ENCODE data around the gene HEATR5A. TPM values are rescaled to one million over a fixed set of nuclear protein-coding genes. Genes with fewer than 3 reads are reported as not detected.

The HEATR5A gene
- total RNA-seq, 1 donor from 2014 or later = 11.5 TPM

DNA sequence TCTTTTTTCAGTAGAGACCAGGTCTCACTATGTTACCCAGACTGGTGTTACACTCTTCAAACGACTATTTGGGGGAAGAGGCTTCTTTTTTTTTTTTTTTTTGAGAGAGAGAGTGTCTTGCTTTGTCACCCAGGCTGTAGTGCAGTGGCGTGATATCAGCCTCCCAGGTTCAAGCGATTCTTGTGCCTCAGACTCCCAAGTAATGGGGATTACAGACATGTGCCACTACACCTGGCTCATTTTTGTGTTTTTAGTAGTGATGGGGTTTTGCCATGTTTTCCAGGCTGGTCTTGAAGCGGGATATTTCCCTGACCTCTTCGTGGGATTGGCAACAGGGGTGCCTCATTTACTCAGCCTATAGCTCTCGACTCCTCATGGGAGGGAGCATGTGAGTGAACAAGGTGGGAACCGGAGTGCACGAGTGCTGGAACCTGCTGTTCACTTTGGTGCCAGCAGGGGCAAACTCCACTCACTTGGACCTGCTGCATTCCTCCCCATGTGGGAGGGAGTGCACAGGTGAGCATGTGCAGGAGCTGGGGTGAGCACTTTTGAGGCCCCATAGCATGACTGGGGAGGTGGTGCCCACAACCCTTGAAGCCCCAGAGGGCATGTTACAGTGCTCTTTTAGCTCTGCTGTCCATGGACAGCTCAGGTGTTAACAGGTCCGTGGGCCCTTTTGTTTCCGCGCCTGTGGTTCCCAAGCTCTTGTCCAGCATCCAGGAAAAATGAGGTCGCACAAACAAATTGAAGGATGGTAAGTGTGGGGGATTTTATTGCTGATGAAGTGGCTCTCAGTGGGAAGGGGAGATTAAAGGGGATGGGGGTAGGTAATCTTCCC, 133.7 kb downstream of the HEATR5A start:
- no peak overlapping the region for H3K4me3 ChIP-seq (ENCODE audit: low read depth, low read length)
- TF ChIP-seq, protein P1, sequence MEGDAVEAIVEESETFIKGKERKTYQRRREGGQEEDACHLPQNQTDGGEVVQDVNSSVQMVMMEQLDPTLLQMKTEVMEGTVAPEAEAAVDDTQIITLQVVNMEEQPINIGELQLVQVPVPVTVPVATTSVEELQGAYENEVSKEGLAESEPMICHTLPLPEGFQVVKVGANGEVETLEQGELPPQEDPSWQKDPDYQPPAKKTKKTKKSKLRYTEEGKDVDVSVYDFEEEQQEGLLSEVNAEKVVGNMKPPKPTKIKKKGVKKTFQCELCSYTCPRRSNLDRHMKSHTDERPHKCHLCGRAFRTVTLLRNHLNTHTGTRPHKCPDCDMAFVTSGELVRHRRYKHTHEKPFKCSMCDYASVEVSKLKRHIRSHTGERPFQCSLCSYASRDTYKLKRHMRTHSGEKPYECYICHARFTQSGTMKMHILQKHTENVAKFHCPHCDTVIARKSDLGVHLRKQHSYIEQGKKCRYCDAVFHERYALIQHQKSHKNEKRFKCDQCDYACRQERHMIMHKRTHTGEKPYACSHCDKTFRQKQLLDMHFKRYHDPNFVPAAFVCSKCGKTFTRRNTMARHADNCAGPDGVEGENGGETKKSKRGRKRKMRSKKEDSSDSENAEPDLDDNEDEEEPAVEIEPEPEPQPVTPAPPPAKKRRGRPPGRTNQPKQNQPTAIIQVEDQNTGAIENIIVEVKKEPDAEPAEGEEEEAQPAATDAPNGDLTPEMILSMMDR (conservative IDR thresholded peaks at IDR 0.05; ENCODE audit: low read depth, low read length) = peak; percentile 45
- no peak for DNase-seq (ENCODE audit: low read depth)

DNA sequence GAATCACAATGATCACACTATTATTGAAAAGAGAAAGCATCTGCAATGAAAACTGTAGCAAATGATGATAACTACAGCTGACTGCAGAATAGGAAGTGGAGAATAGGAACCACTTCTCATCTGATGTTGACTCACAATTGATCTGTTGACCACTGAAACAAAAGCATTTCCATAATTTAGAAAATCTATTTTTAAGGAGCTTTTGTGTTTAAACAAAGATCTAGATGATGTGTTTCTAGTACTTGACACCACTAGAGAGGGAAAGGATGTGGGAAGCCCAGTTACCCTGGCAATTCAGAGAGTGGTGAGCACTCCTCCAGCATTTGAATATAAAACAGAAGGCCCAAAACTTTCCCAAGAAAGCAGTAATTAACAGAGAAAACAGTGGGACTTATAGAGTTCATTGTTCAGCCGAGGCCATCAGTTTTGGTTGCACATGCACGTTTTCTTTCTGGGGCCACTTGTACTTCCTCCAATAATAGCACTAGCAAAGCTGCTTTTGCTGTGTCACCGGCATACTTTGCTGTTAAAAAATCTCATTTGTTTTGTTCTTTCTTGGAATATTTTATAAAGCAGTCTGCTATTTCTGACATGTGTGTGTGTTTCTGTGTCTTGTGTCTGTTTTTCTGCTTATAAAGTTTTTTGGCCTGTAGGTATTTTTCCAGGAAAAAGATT, 136.6 kb downstream of the HEATR5A start:
- DNase-seq (ENCODE audit: low read depth) = no peak
- TF ChIP-seq, protein P1 (conservative IDR thresholded peaks at IDR 0.05; ENCODE audit: low read depth, low read length) = no peak
- no peak overlapping the region for H3K4me3 ChIP-seq (ENCODE audit: low read depth, low read length)

DNA sequence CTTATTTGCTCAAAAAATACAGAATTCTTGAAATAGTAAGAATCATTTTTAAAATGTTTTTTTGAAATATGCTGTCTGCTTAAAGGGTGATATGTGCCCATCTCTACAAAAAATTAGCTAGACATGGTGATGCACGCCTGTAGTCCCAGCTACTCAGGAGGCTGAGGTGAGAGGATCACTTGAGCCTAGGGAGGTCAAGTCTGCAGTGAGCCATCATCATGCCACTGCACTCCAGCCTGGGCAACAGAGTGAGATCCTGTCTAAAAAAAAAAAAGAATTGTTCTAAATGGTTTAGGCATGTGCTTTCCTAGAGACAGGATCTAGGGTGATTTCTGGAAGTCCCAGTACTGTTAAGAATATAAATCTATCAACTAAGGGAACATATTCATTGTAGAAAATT, 137.2 kb downstream of the HEATR5A start:
- TF ChIP-seq, protein P1 (conservative IDR thresholded peaks at IDR 0.05; ENCODE audit: low read depth, low read length) = no peak
- no peak overlapping the region for H3K4me3 ChIP-seq (ENCODE audit: low read depth, low read length)
- DNase-seq (ENCODE audit: low read depth) = no peak

DNA sequence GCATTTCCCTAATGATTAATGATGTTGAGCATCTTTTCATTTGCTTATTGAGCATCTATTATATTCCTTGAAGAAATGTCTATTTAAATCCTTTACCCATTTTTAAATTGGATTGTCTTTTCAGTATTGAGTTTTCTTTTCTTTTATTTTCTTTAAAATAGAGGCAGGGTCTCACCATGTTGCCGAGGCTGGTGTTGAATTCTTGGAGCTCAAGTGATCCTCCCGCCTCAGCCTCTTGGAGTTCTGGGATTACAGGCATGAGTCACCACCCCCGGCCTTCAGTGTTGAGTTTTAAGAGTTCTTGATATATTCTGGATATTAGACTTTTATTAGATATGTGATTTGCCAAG, 139.5 kb downstream of the HEATR5A start:
- no peak for DNase-seq (ENCODE audit: low read depth)
- TF ChIP-seq, protein P1 (conservative IDR thresholded peaks at IDR 0.05; ENCODE audit: low read depth, low read length) = no peak
- no peak overlapping the region for H3K4me3 ChIP-seq (ENCODE audit: low read depth, low read length)

DNA sequence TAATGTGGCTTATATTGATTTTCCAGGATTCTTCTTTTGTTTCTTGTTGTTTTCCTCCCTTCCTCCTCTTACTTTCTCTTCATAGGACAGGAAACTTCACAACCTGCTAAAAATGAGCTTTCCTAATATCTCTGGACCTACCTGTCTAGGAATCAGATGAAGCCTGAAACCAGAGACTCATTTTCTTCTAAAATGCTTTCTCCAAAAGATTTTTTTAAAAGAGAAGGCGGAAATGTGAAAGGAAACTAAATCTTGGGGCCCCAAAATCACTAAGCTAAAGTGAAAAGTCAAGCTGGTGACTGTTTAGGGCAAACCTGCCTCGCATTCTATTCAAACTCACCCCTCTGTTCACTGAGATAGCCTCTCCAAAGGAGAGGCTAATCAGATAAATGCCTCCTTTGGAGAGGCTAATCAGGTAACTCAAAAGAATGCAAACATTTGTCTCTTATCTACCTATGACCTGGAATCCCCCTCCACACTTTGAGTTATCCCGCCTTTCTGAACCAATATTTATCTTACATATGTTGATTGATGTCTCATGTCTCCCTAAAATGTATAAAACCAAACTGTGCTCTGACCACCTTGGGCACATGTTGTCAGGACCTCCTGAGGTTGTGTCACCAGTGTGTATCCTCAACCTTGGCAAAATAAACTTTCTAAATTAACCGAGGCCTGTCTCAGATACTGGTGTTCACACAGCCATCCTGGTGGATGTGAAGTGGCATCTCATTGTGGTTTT, 140.0 kb downstream of the HEATR5A start:
- no peak for DNase-seq (ENCODE audit: low read depth)
- TF ChIP-seq, protein P1 (conservative IDR thresholded peaks at IDR 0.05; ENCODE audit: low read depth, low read length) = no peak
- H3K4me3 ChIP-seq (ENCODE audit: low read depth, low read length) = no peak overlapping the region

DNA sequence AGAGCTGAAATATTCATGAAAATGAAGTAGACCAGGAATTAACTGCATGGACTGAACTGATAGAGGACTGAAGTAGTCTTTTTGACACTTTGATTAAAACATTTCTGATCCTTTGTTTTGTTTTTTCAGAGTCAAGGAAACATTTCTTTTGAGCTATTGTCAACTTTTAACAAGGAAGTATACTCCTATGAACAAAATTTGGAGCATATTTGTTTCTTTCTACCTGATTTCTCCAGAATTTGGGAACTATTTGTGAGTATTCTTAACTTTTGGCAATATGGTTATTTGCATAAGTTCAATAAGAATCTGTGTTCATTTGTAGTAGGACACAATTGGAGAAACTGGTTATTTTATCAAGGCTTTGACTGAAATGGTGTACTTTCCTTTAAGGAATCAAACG, 141.5 kb downstream of the HEATR5A start:
- no peak for DNase-seq (ENCODE audit: low read depth)
- TF ChIP-seq, protein P1 (conservative IDR thresholded peaks at IDR 0.05; ENCODE audit: low read depth, low read length) = no peak
- no peak overlapping the region for H3K4me3 ChIP-seq (ENCODE audit: low read depth, low read length)

Measured in epithelial cell of proximal tubule (primary cell).